ENCODE measurements around the gene ARL5A. TPM values are rescaled to one million over a fixed set of nuclear protein-coding genes. Genes with fewer than 3 reads are reported as not detected.

The ARL5A gene
- polyA plus RNA-seq, 2 of the 4 experiments (the other 2 are of a cell fraction) = 28.4 to 29.5 TPM

- ChIA-PET POLR2A (interaction anchor here (1.0 kb wide), 1 partner anchor 27 kb away, joined by 3 read pairs; the partner anchor contains the start of gene ARL5A), CTCF (interaction anchor here (0.8 kb wide), 1 partner anchor 9 kb away, joined by 3 read pairs; no protein-coding TSS in a partner anchor)
- Histone ChIP-seq H3K4me1 (no peaks in the 10 kb centered on the region; the same call in 2 of the 3 replicates), H3K4me3 (no peak overlapping the region), H3K27ac (no peak overlapping the region), H3K4me2 (no peak overlapping the region), H3K9me3 (no peaks in the 10 kb centered on the region)
- no peak for TF ChIP-seq GATA3 (IDR thresholded peaks at IDR 0.05; ENCODE audit: borderline replicate concordance)
- no peak for TF ChIP-seq CBX8 (IDR thresholded peaks at IDR 0.05)
- TF ChIP-seq CHD4 (IDR thresholded peaks at IDR 0.05; ENCODE audit: borderline replicate concordance) = no peak
- TF ChIP-seq TP53 (CRISPR knock-in tag; IDR thresholded peaks at IDR 0.05) = no peak
- no peak for TF ChIP-seq HDAC2 (IDR thresholded peaks at IDR 0.05)
- TF ChIP-seq HOXB5 (CRISPR knock-in tag; IDR thresholded peaks at IDR 0.05) = no peak
- TF ChIP-seq, protein P1, sequence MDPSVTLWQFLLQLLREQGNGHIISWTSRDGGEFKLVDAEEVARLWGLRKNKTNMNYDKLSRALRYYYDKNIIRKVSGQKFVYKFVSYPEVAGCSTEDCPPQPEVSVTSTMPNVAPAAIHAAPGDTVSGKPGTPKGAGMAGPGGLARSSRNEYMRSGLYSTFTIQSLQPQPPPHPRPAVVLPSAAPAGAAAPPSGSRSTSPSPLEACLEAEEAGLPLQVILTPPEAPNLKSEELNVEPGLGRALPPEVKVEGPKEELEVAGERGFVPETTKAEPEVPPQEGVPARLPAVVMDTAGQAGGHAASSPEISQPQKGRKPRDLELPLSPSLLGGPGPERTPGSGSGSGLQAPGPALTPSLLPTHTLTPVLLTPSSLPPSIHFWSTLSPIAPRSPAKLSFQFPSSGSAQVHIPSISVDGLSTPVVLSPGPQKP (IDR thresholded peaks at IDR 0.05; ENCODE audit: low read depth, low read length) = no peak
- TF ChIP-seq, protein P2, sequence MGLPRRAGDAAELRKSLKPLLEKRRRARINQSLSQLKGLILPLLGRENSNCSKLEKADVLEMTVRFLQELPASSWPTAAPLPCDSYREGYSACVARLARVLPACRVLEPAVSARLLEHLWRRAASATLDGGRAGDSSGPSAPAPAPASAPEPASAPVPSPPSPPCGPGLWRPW (IDR thresholded peaks at IDR 0.05) = no peak
- TF ChIP-seq BHLHE40 (IDR thresholded peaks at IDR 0.05; ENCODE audit: low read depth, low read length) = no peak
- no peak for TF ChIP-seq CEBPB (IDR thresholded peaks at IDR 0.05)
- TF ChIP-seq CBX2 (IDR thresholded peaks at IDR 0.05; ENCODE audit: borderline replicate concordance, low read depth) = no peak
- no peak for TF ChIP-seq KDM5A (IDR thresholded peaks at IDR 0.05)
- TF ChIP-seq PHF8 (IDR thresholded peaks at IDR 0.05; ENCODE audit: borderline replicate concordance, low read depth) = no peak
- no peak for TF ChIP-seq JUN (IDR thresholded peaks at IDR 0.05)
- TF ChIP-seq ZNF302 (CRISPR knock-in tag; IDR thresholded peaks at IDR 0.05) = no peak
- TF ChIP-seq E2F6 (IDR thresholded peaks at IDR 0.05; ENCODE audit: borderline replicate concordance, low read depth) = no peak
- no peak for TF ChIP-seq CHD2 (IDR thresholded peaks at IDR 0.05; ENCODE audit: low read length, partially characterized antibody)
- TF ChIP-seq RARB (CRISPR knock-in tag; IDR thresholded peaks at IDR 0.05) = no peak
- FAIRE-seq (no peak), ATAC-seq (no peak), DNase-seq (ENCODE audit: low read depth in 1 of 2, low spot score in 1 of 2) (no peak)
- 68% methylated on average over 3 of the region's 3 CpGs for WGBS (ENCODE audit: missing lambda C conversion rate)
Observed at GRCh38 chr2:151855111-151855510, 26.9 kb upstream of the ARL5A start.

- POLR2A ChIA-PET = no interaction called here
- H3K4me1 ChIP-seq = peaks cover 10% of the 10 kb centered on the region
- FAIRE-seq = no peak
- CTCF ChIA-PET = no interaction called here
- H3K4me2 ChIP-seq = 0 out of 3 replicates have a peak overlapping the region, but pooled peaks have one; percentile 21
- H3K27ac ChIP-seq = no peak overlapping the region; a peak in 1 of 6 replicates
- TF ChIP-seq FOSL2 (IDR thresholded peaks at IDR 0.05) (no peak), FOSL2 (CRISPR knock-in tag; IDR thresholded peaks at IDR 0.05) (no peak), FOSB (CRISPR knock-in tag; IDR thresholded peaks at IDR 0.05) (no peak), JUNB (IDR thresholded peaks at IDR 0.05) (no peak), KDM5A (IDR thresholded peaks at IDR 0.05) (no peak), BCL3 (IDR thresholded peaks at IDR 0.05) (no peak), RARB (CRISPR knock-in tag; IDR thresholded peaks at IDR 0.05) (no peak), NFE2L2 (conservative IDR thresholded peaks at IDR 0.05; ENCODE audit: low read length) (no peak), HEYL (CRISPR knock-in tag; IDR thresholded peaks at IDR 0.05) (no peak), TFCP2L1 (CRISPR knock-in tag; IDR thresholded peaks at IDR 0.05) (no peak)
- no peaks in the 10 kb centered on the region for H3K9me3 ChIP-seq
- 32% methylated on average over 3 of the region's 3 CpGs for WGBS (ENCODE audit: missing lambda C conversion rate)
- ATAC-seq = no peak
- no peak for DNase-seq (ENCODE audit: low read depth in 1 of 2, low spot score in 1 of 2)
- no peak overlapping the region for H3K4me3 ChIP-seq
Observed at GRCh38 chr2:151853070-151853758, 25.0 kb upstream of the ARL5A start.

All from A549 (cell line).